Erythroblast (primary cell): ENCODE data around the gene HERC2.

Experiments used
- GATA1 ChIP-seq: IDR thresholded peaks from 2 replicates; pipeline ENCODE4 v1.6.1; 2011; ENCODE audit warnings: low read depth, mild to moderate bottlenecking, control low read depth, low read length, moderate library complexity
- POLR2A ChIP-seq: IDR thresholded peaks from 2 replicates; pipeline ENCODE4 v1.6.1; 2011; ENCODE audit warnings: mild to moderate bottlenecking, low read length

DNA sequence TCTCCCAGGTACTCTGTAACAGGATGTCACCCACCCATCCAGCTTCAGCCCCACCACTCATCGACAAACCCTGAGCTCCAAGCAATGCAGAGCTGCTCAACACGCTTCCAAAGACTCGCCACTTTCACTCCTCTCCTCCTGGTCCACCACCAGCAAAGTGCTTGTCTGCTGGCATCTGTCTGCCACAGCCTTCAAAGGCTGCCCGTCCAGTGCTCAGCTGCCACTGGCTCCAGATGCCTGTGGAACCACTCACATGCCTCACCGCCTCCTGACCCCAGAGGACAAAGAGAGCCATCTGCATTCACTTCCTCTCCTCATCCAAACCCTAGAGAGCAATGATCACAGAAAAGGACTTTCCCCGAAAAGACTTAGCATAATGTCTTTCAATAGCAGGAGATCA, 113.4 kb downstream of the HERC2 start:
- TF ChIP-seq POLR2A (no peak), GATA1 (no peak)
